AG04449 (cell line): ENCODE measurements around the gene TFAP2E.

Experiments used
- CTCF ChIA-PET: fragments of 350-600 bp; formaldehyde crosslinking; extraction: SDS; loops from one replicate; lab custom pipeline; 2021; ENCODE audit warnings: antibody characterized with exemption; lab: Yijun Ruan, JAX
- POLR2A ChIA-PET: fragments of 400-600, 350-600 bp; formaldehyde crosslinking; extraction: SDS; loops from one replicate; lab custom pipeline; 2020; ENCODE audit warnings: antibody characterized with exemption, inconsistent platforms; lab: Yijun Ruan, JAX
- DNase-seq: peaks from one replicate; pipeline ENCODE4 v3.0.0-alpha.2; 2010; ENCODE audit warnings: low read depth, low spot score
- H3K4me3 ChIP-seq: 2 replicates; pipeline ENCODE4 v1.5.1; 2011; ENCODE audit warnings: low read depth, mild to moderate bottlenecking, control low read depth, low read length
- CTCF ChIP-seq: IDR thresholded peaks from one replicate; pipeline ENCODE4 v1.5.1; 2011; ENCODE audit warnings: mild to moderate bottlenecking, moderate library complexity, low read length, control low read depth, inconsistent platforms; ENCODE audit not compliant: insufficient read depth; ENCODE audit errors: missing control alignments

The TFAP2E gene

DNA sequence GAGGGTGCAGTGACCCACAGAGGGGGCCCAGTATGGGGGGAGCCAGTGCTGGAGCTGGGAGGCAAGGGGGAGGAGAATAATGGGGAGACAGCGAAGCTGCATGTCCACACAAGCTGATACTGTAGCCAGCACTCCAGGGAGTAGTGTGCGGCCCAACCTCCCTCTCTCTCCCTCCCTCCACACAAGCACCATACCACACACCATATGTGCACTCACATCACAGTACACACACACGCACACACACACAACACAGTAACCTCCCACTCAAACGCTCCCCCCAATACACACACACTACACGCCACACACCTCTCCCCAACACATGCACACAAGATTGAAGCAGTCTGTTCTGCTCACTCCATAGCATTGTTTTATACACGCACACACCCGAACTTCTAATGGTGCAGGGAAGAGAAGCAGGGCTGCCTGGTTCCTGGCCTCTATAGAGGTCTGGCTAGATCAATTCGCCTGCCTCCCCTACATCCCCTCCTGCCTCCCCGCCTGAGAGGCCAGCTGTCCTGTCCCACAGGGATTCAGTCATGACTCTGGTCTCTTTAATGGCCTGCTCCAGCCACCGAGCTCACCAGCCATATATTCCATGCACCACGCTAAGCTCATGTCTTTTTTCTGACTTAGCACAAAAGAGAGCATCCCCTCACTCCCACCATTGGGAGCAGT lies 11.7 kb upstream of the TFAP2E start:
- CTCF ChIA-PET = interaction anchor here (0.8 to 15.0 kb wide), 8 partner anchors 7 to 190 kb away, joined by 3 to 222 read pairs (median 12); partner anchors contain the start of gene TFAP2E
- POLR2A ChIA-PET = interaction anchor here (0.8 kb wide), 1 partner anchor 107 kb away, joined by 3 read pairs; no protein-coding TSS in a partner anchor
- no peak for DNase-seq
- no peak for TF ChIP-seq CTCF
- H3K4me3 ChIP-seq = no peak overlapping the region

- ChIA-PET CTCF (interaction anchor here (0.7 to 15.0 kb wide), 7 partner anchors 9 to 190 kb away, joined by 3 to 222 read pairs (median 3); partner anchors contain the start of gene TFAP2E), POLR2A (no interaction called here)
- no peak overlapping the region for H3K4me3 ChIP-seq
- no peak for TF ChIP-seq CTCF
- DNase-seq = no peak
Observed at GRCh38 chr1:35561972-35562680, 11.0 kb upstream of the TFAP2E start.

- CTCF ChIA-PET = interaction anchor here (0.7 to 15.0 kb wide), 4 partner anchors 10 to 163 kb away, joined by 3 to 222 read pairs (median 28); no protein-coding TSS in a partner anchor
- TF ChIP-seq CTCF = no peak
- POLR2A ChIA-PET = no interaction called here
- H3K4me3 ChIP-seq = no peak overlapping the region
- DNase-seq = no peak
Observed at GRCh38 chr1:35563166-35563565, 9.9 kb upstream of the TFAP2E start.

- no peak overlapping the region for H3K4me3 ChIP-seq
- no peak for DNase-seq
- POLR2A ChIA-PET = interaction anchor here (0.7 to 1.4 kb wide), 3 partner anchors 113 to 205 kb away, joined by 3 to 7 read pairs (median 4); partner anchors contain the start of gene CLSPN
- CTCF ChIA-PET = interaction anchor here (0.6 to 13.4 kb wide), 44 partner anchors 8 to 711 kb away, joined by 3 to 657 read pairs (median 4); partner anchors contain the start of genes CLSPN, KIAA0319L, NCDN and TFAP2E
- peak; percentile 80 for TF ChIP-seq CTCF
Observed at GRCh38 chr1:35564037-35564883, 8.9 kb upstream of the TFAP2E start.

DNA sequence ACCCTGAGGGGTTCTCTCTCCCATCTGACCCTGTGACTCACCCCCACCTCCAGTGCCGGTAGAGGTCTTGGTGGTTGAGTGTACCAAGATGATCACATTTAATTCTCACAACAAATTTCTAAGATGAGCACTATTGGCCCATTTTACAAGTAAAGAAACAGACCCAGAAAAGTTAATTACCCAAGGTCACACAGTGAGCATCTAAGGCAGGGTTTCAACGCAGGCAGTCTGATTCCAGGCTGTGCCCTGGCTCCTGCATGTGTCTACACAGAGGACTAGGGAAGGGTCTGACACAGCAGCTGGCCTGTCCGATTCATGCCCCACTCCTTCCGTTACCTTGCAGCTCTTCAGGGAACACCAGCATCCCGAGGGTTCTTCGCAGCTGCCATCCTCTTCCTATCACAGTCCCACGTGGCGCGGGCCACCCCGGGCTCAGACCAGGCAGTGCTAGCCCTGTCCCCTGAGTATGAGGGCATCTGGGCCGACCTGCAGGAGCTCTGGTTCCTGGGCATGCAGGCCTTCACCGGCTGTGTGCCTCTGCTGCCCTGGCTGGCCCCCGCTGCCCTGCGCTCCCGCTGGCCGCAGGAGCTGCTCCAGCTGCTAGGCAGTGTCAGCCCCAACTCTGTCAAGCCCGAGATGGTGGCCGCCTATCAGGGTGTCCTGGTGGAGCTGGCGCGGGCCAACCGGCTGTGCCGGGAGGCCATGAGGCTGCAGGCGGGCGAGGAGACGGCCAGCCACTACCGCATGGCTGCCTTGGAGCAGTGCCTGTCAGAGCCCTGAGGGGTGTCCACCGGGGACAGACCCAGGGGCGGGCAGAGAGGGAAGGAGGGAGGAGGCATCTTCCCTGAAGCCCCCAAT lies 8.0 kb upstream of the TFAP2E start:
- no peak for TF ChIP-seq CTCF
- no peak overlapping the region for H3K4me3 ChIP-seq
- DNase-seq = no peak
- ChIA-PET CTCF (interaction anchor here (0.6 to 13.4 kb wide), 43 partner anchors 8 to 712 kb away, joined by 3 to 657 read pairs (median 4); partner anchors contain the start of genes CLSPN, KIAA0319L, NCDN and TFAP2E), POLR2A (interaction anchor here (0.7 to 1.4 kb wide), 3 partner anchors 114 to 204 kb away, joined by 3 to 7 read pairs (median 4); partner anchors contain the start of gene CLSPN)
